Gastrocnemius medialis (tissue), 4 donors: ENCODE results near the gene PCCA.

Source experiments
- CTCF ChIP-seq, 5 experiments: fragments of 450-650 bp in 3 of 5; fragments of 200-600 bp in 2 of 5; sonication (generic) in 2 of 5; IDR thresholded peaks in 4 of 5; conservative IDR thresholded peaks in 1 of 5; 1 replicate in 4 of 5; 2 replicates in 1 of 5; pipeline ENCODE4 v1.5.1; 2016 to 2019; ENCODE audit warnings: antibody characterized with exemption in 5 of 5, mild to moderate bottlenecking in 3 of 5, moderate library complexity in 3 of 5
- POLR2A ChIP-seq, 2 donors: fragments of 450-650 bp; IDR thresholded peaks; one replicate each; pipeline ENCODE4 v1.6.1; 2017; ENCODE audit warnings: antibody characterized with exemption in 2 of 2, mild to moderate bottlenecking in 2 of 2, moderate library complexity in 2 of 2

GRCh38 chr13:100130930-100131511 is 42.1 kb downstream of the PCCA start:
- TF ChIP-seq CTCF (IDR thresholded peaks at IDR 0.05 in 4 of 5, conservative IDR thresholded peaks at IDR 0.05 in 1 of 5) (no peak), POLR2A (IDR thresholded peaks at IDR 0.05) (no peak)
